ENCODE measurements around the gene NPAS3. TPM values are rescaled to one million over a fixed set of nuclear protein-coding genes. Genes with fewer than 3 reads are reported as not detected.

Gene NPAS3
- total RNA-seq, 1 experiment from 2014 or later, result not detected

DNA sequence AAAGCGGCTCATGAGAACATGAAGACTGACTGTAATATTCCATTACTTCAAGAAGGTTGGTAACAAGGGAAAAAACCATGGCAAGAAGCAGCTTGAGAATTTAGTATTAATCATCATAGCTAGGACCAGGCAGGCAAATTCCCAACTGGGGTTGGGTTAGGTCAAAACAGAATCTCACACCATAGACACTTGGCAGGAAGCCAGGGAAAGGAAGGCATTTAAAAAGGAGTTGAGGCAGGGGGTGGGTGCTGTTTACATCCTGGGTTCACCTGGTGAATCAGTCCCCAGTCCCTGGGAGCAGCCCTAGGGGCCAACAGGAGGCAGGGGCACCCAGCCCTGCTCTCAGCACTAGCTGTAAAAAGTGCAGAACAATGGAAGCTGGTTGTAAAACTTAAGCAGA, 903.6 kb downstream of the NPAS3 start (continued):
- TF ChIP-seq, protein P1, sequence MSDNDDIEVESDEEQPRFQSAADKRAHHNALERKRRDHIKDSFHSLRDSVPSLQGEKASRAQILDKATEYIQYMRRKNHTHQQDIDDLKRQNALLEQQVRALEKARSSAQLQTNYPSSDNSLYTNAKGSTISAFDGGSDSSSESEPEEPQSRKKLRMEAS (IDR thresholded peaks at IDR 0.05), result no peak
- TF ChIP-seq, protein P2, sequence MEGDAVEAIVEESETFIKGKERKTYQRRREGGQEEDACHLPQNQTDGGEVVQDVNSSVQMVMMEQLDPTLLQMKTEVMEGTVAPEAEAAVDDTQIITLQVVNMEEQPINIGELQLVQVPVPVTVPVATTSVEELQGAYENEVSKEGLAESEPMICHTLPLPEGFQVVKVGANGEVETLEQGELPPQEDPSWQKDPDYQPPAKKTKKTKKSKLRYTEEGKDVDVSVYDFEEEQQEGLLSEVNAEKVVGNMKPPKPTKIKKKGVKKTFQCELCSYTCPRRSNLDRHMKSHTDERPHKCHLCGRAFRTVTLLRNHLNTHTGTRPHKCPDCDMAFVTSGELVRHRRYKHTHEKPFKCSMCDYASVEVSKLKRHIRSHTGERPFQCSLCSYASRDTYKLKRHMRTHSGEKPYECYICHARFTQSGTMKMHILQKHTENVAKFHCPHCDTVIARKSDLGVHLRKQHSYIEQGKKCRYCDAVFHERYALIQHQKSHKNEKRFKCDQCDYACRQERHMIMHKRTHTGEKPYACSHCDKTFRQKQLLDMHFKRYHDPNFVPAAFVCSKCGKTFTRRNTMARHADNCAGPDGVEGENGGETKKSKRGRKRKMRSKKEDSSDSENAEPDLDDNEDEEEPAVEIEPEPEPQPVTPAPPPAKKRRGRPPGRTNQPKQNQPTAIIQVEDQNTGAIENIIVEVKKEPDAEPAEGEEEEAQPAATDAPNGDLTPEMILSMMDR (IDR thresholded peaks at IDR 0.05 in 2 of 3, conservative IDR thresholded peaks at IDR 0.05 in 1 of 3; ENCODE audit: borderline replicate concordance in 1 of 3, insufficient read depth in 1 of 3, low read depth in 2 of 3, low read length in 2 of 3), result no peak
- no peak for TF ChIP-seq ZFX (IDR thresholded peaks at IDR 0.05)
- no peak for TF ChIP-seq ZNF274 (IDR thresholded peaks at IDR 0.05; ENCODE audit: low read depth, low read length)
- TF ChIP-seq RAD21 (IDR thresholded peaks at IDR 0.05; ENCODE audit: low read depth), result no peak

DNA sequence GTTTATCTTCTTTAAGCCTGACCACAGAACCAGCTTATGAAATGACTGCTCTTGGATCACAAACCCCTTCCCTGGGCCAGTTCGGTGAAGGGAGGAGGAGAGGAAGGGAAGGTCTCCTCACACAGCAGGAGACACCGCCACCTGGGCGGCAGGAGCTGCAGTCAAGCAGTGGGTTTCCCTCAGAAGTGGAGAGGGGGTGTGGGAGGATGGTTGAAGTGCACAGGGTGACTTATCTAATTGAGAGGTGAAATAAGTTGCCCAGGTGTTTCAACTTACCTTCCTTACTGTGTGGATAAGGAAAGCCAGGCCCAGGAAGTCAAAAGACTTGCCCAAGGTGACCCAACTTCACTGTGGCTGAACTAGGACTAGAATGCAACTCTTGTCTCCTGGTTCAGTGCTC, 905.4 kb downstream of the NPAS3 start:
- H3K4me1 ChIP-seq (ENCODE audit: control insufficient read depth in 1 of 2, insufficient read depth in 2 of 2, low read length in 2 of 2), result peaks cover 0 to 4% of the 10 kb centered on the region in 2 experiments; a peak in 2 of 4 replicates
- BruUV-seq (replicated peaks), result no TSS peak
- H3K27ac ChIP-seq (ENCODE audit: low read depth, low read length), result no peak overlapping the region
- intact Hi-C loops (cut with micrococcal nuclease), result loop anchor here (10.0 kb wide), 1 partner anchor 651 kb away; no protein-coding TSS in a partner anchor
- no peak for DNase-seq (ENCODE audit: low read depth, low spot score)
- H2AFZ ChIP-seq (ENCODE audit: low read depth, low read length, poor library complexity, severe bottlenecking), result no peak overlapping the region
- no peak for ATAC-seq
- H3K4me2 ChIP-seq (ENCODE audit: low read length), result no peak overlapping the region
- H3K36me3 ChIP-seq (ENCODE audit: control insufficient read depth in 1 of 2, insufficient read depth in 2 of 2, low read length in 2 of 2), result no peaks in the 10 kb centered on the region
- ChIA-PET RAD21 (ENCODE audit: low non-redundant PET in 1 of 2, low total read pairs in 2 of 2, uncharacterized antibody in 2 of 2, unreplicated experiment in 2 of 2) (no interaction called here), CTCF (interaction anchor here (1.8 kb wide), 1 partner anchor 254 kb away, joined by 13 read pairs; no protein-coding TSS in a partner anchor), POLR2A (no interaction called here)
- no peaks in the 10 kb centered on the region for H3K79me2 ChIP-seq (ENCODE audit: insufficient read depth, low read length)
- no peaks in the 10 kb centered on the region for H3K9me2 ChIP-seq (ENCODE audit: insufficient read depth)
- H4K20me1 ChIP-seq (ENCODE audit: insufficient read depth), result no peaks in the 10 kb centered on the region
- TF ChIP-seq EZH2phosphoT487 (IDR thresholded peaks at IDR 0.05; ENCODE audit: borderline replicate concordance), result no peak
- TF ChIP-seq JUND (IDR thresholded peaks at IDR 0.05), result no peak
- TF ChIP-seq ZNF274 (IDR thresholded peaks at IDR 0.05; ENCODE audit: low read depth, low read length), result no peak
- TF ChIP-seq SRF (IDR thresholded peaks at IDR 0.05; ENCODE audit: low read depth), result no peak
- no peak for TF ChIP-seq CEBPB (IDR thresholded peaks at IDR 0.05; ENCODE audit: low read depth)
- no peak overlapping the region for H3K4me3 ChIP-seq (replicated peaks in 1 of 2; ENCODE audit: low read depth in 1 of 2, low read length in 2 of 2)
- H3K9ac ChIP-seq (ENCODE audit: low read length), result no peak overlapping the region
- no peaks in the 10 kb centered on the region for H3K27me3 ChIP-seq (ENCODE audit: insufficient read depth, low read length)
- no peaks in the 10 kb centered on the region for H3K9me3 ChIP-seq (ENCODE audit: control insufficient read depth in 1 of 2, insufficient read depth in 1 of 2, low read depth in 1 of 2, low read length in 2 of 2)
